ENCODE measurements around the gene CADPS2.

- TF ChIP-seq CTCF (IDR thresholded peaks at IDR 0.05), result no peak
- no peak for TF ChIP-seq POLR2A (IDR thresholded peaks at IDR 0.05)
Observed at GRCh38 chr7:122699017-122699416, 187.2 kb downstream of the CADPS2 start, which contains the start of gene RNF133.

All from right lobe of liver (tissue), 4 donors.